H1 (cell line): ENCODE data around the gene NEDD9.

Experiments used
- CBX8 ChIP-seq: fragments of 300-800, 300-1000 bp; sonication (generic); IDR thresholded peaks from 2 replicates; pipeline ENCODE4 v1.7.1; 2016; ENCODE audit warnings: low read depth, low read length, borderline replicate concordance
- CHD1 ChIP-seq: IDR thresholded peaks from 2 replicates; pipeline ENCODE4 v1.6.1; 2012; ENCODE audit warnings: low read depth, low read length, improper control_type of control experiment
- CTCF ChIP-seq, 3 experiments: IDR thresholded peaks; 1 replicate in 2 of 3; 2 replicates in 1 of 3; pipeline versions ENCODE4 v1.5.1 to v1.6.1; 2011; ENCODE audit warnings: low read length in 3 of 3, mild to moderate bottlenecking in 3 of 3, inconsistent platforms in 2 of 3, low read depth in 1 of 3, moderate library complexity in 1 of 3; ENCODE audit not compliant: insufficient read depth in 1 of 3; ENCODE audit errors: control extremely low read depth in 1 of 3
- E2F6 ChIP-seq: IDR thresholded peaks from 2 replicates; pipeline ENCODE4 v1.6.1; 2012; ENCODE audit warnings: inconsistent platforms
- EZH2 ChIP-seq: fragments of 200-600 bp; sonication (generic); IDR thresholded peaks from 2 replicates; pipeline ENCODE4 v1.7.1; 2012; ENCODE audit warnings: low read depth, mild to moderate bottlenecking, moderate library complexity, low read length, inconsistent platforms; ENCODE audit not compliant: severe bottlenecking
- JUND ChIP-seq: IDR thresholded peaks from 2 replicates; pipeline ENCODE4 v1.6.1; 2011; ENCODE audit warnings: mild to moderate bottlenecking, improper control_type of control experiment, low read length
- MAFK ChIP-seq: IDR thresholded peaks from 2 replicates; pipeline ENCODE4 v1.6.1; 2012; ENCODE audit warnings: low read depth, mild to moderate bottlenecking, improper control_type of control experiment, low read length
- NANOG ChIP-seq: IDR thresholded peaks from 2 replicates; pipeline ENCODE4 v1.6.1; 2011; ENCODE audit warnings: low read length, low read depth, mild to moderate bottlenecking, inconsistent platforms; ENCODE audit not compliant: insufficient read depth, poor library complexity, severe bottlenecking
- NRF1 ChIP-seq: IDR thresholded peaks from 2 replicates; pipeline ENCODE4 v1.6.1; 2011; ENCODE audit warnings: mild to moderate bottlenecking, low read depth, low read length, improper control_type of control experiment
- POLR2A ChIP-seq, 2 experiments: IDR thresholded peaks; 1 replicate in 1 of 2; 2 replicates in 1 of 2; pipeline ENCODE4 v1.6.1; 2011; ENCODE audit warnings: low read depth in 2 of 2, low read length in 2 of 2, mild to moderate bottlenecking in 2 of 2; ENCODE audit errors: control extremely low read depth in 1 of 2
- RAD21 ChIP-seq, 2 experiments: IDR thresholded peaks in 1 of 2; conservative IDR thresholded peaks in 1 of 2; 2 replicates each; pipeline ENCODE4 v1.6.1; 2011; ENCODE audit warnings: low read depth in 2 of 2, low read length in 2 of 2, improper control_type of control experiment in 1 of 2, inconsistent platforms in 1 of 2, mild to moderate bottlenecking in 1 of 2, moderate library complexity in 1 of 2
- SP1 ChIP-seq: IDR thresholded peaks from 2 replicates; pipeline ENCODE4 v1.6.1; 2011; ENCODE audit warnings: low read depth, low read length

GRCh38 chr6:11268978-11269377 is 36.5 kb upstream of the NEDD9 start:
- TF ChIP-seq CTCF (IDR thresholded peaks at IDR 0.05; ENCODE audit: control extremely low read depth in 1 of 3, insufficient read depth in 1 of 3, low read depth in 1 of 3, low read length in 3 of 3) (no peak), JUND (no peak), POLR2A (IDR thresholded peaks at IDR 0.05; ENCODE audit: control extremely low read depth in 1 of 2, low read depth in 2 of 2, low read length in 2 of 2) (no peak), NRF1 (no peak), SP1 (no peak), CBX8 (no peak), MAFK (no peak), EZH2 (no peak), NANOG (no peak), E2F6 (no peak), CHD1 (no peak), RAD21 (IDR thresholded peaks at IDR 0.05 in 1 of 2, conservative IDR thresholded peaks at IDR 0.05 in 1 of 2; ENCODE audit: low read depth in 2 of 2, low read length in 2 of 2) (no peak)
